HepG2 (cell line): ENCODE results near the gene CXCR5. TPM values are rescaled to one million over a fixed set of nuclear protein-coding genes. Genes with fewer than 3 reads are reported as not detected.

Source experiments
- ATAC-seq: fragments of 200-7000 bp; cut with Tn5 transposase; 3 replicates; pipeline ENCODE4 v1.9.1; 2020; ENCODE audit warnings: mild to moderate bottlenecking, moderate library complexity
- BruUV-seq: library from RNA; stranded (reverse); fragments of 400-500 nt; replicated peaks from 2 replicates; lab custom pipeline; 2021; lab: Mats Ljungman, UMichigan
- CTCF ChIA-PET: fragments of 300-600 bp; formaldehyde crosslinking; extraction: SDS; loops from one replicate; lab custom pipeline; 2021; ENCODE audit warnings: low total read pairs, inconsistent platforms, low intra/inter-chr PET ratio; lab: Yijun Ruan, JAX
- POLR2A ChIA-PET: fragments of 350-600 bp; sonication (Branson Sonifier 250); formaldehyde crosslinking; loops from one replicate; lab custom pipeline; 2020; ENCODE audit warnings: antibody characterized with exemption, inconsistent platforms; lab: Yijun Ruan, JAX
- DNase-seq: peaks from one replicate; pipeline ENCODE4 v3.0.0-alpha.2; 2015; ENCODE audit warnings: low spot score
- FAIRE-seq: peaks from 3 replicates; lab custom pipeline; 2011; peaks lifted over from hg19 to GRCh38; lab: Jason Lieb, UNC
- H2AFZ ChIP-seq: one replicate; pipeline ENCODE4 v1.6.1; 2011; ENCODE audit warnings: low read length, inconsistent platforms
- H3K27ac ChIP-seq: fragments of 300-600 bp; 3 replicates; pipeline ENCODE4 v1.8.0; 2011; ENCODE audit warnings: mixed run types, mild to moderate bottlenecking, mixed read lengths, low read length, inconsistent platforms; ENCODE audit not compliant: insufficient read depth; ENCODE audit errors: extremely low read length
- H3K27me3 ChIP-seq, 2 experiments: fragments of 200-600 bp in 1 of 2; 2 replicates in 1 of 2; 3 replicates in 1 of 2; pipeline versions ENCODE4 v1.6.0 to v1.8.0; 2011; ENCODE audit warnings: low read length in 2 of 2, mild to moderate bottlenecking in 2 of 2, moderate library complexity in 2 of 2, inconsistent platforms in 1 of 2; ENCODE audit not compliant: insufficient read depth in 2 of 2, control insufficient read depth in 1 of 2
- H3K36me3 ChIP-seq, 2 experiments: fragments of 200-600 bp in 1 of 2; replicated peaks in 1 of 2; 2 replicates in 1 of 2; 3 replicates in 1 of 2; pipeline versions ENCODE4 v1.5.1 to v1.8.0; 2011; ENCODE audit warnings: low read length in 2 of 2, inconsistent platforms in 1 of 2; ENCODE audit not compliant: insufficient read depth in 2 of 2, control insufficient read depth in 1 of 2
- H3K4me1 ChIP-seq: 2 replicates; pipeline ENCODE4 v1.5.1; 2012; ENCODE audit warnings: low read length, inconsistent platforms; ENCODE audit not compliant: insufficient read depth
- H3K4me2 ChIP-seq: 2 replicates; pipeline ENCODE4 v1.6.0; 2011; ENCODE audit warnings: low read depth, low read length, inconsistent platforms
- H3K4me3 ChIP-seq, 3 experiments: fragments of 200-600 bp in 1 of 3; sonication (generic), shearing (Covaris generic) in 1 of 3; replicated peaks in 1 of 3; 2 replicates each; pipeline ENCODE4 v1.5.1; 2011 to 2016; ENCODE audit warnings: low read length in 3 of 3, inconsistent platforms in 2 of 3, low read depth in 2 of 3, mild to moderate bottlenecking in 2 of 3, control low read depth in 1 of 3, mixed read lengths in 1 of 3; ENCODE audit not compliant: insufficient read depth in 1 of 3
- H3K79me2 ChIP-seq: one replicate; pipeline ENCODE4 v1.6.1; 2011; ENCODE audit warnings: low read length, inconsistent platforms; ENCODE audit not compliant: insufficient read depth
- H3K9ac ChIP-seq: 2 replicates; pipeline ENCODE4 v1.6.0; 2011; ENCODE audit warnings: mild to moderate bottlenecking, low read depth, low read length, inconsistent platforms; ENCODE audit not compliant: insufficient read depth
- H3K9me3 ChIP-seq: 2 replicates; pipeline ENCODE4 v1.5.1; 2012; ENCODE audit warnings: mild to moderate bottlenecking, low read length
- H4K20me1 ChIP-seq: 2 replicates; pipeline ENCODE4 v1.6.0; 2011; ENCODE audit warnings: inconsistent platforms, mild to moderate bottlenecking, low read length, moderate library complexity; ENCODE audit not compliant: insufficient read depth
- CEBPG ChIP-seq: IDR thresholded peaks from 2 replicates; pipeline ENCODE4 v1.6.1; 2016
- HDAC1 ChIP-seq: sonication (generic); formaldehyde crosslinking; IDR thresholded peaks from 2 replicates; pipeline ENCODE4 v1.5.1; 2020; ENCODE audit warnings: mild to moderate bottlenecking, missing genetic modification reagents
- NR2F1 ChIP-seq, 2 experiments: fragments of 450-650 bp in 1 of 2; formaldehyde crosslinking in 1 of 2; IDR thresholded peaks; 2 replicates each; pipeline versions ENCODE4 v1.5.0 to v1.6.1; 2016 to 2020; ENCODE audit warnings: mild to moderate bottlenecking in 1 of 2, missing compliant biosample characterization in 1 of 2, missing genetic modification reagents in 1 of 2, moderate library complexity in 1 of 2
- RBFOX2 ChIP-seq: fragments of 200-400 bp; formaldehyde crosslinking; IDR thresholded peaks from 2 replicates; pipeline ENCODE4 v1.6.1; 2017; ENCODE audit warnings: low read depth, mild to moderate bottlenecking, low read length
- SMAD3 ChIP-seq: sonication (generic); formaldehyde crosslinking; IDR thresholded peaks from 2 replicates; pipeline ENCODE4 v1.4.0; 2020; ENCODE audit warnings: missing genetic modification reagents
- SMC3 ChIP-seq: IDR thresholded peaks from 2 replicates; pipeline ENCODE4 v1.6.1; 2011; ENCODE audit warnings: low read length, improper control_type of control experiment
- SMYD3 ChIP-seq: sonication (generic); formaldehyde crosslinking; IDR thresholded peaks from 2 replicates; pipeline ENCODE4 v1.8.1; 2023; ENCODE audit warnings: mild to moderate bottlenecking, missing genetic modification reagents
- SOX13 ChIP-seq, 3 experiments: fragments of 450-650 bp in 1 of 3; sonication (generic) in 1 of 3; formaldehyde crosslinking in 1 of 3; IDR thresholded peaks in 2 of 3; conservative IDR thresholded peaks in 1 of 3; 2 replicates each; pipeline versions ENCODE4 v1.5.0 to v1.6.1; 2016 to 2020; ENCODE audit warnings: antibody characterized with exemption in 1 of 3, mild to moderate bottlenecking in 1 of 3, missing compliant biosample characterization in 1 of 3, missing genetic modification reagents in 1 of 3, moderate library complexity in 1 of 3
- ZBTB20 ChIP-seq: sonication (generic); formaldehyde crosslinking; IDR thresholded peaks from 2 replicates; pipeline ENCODE4 v1.8.1; 2023; ENCODE audit warnings: missing genetic modification reagents, low read depth, mild to moderate bottlenecking, borderline replicate concordance
- ZBTB7B ChIP-seq: sonication (generic); formaldehyde crosslinking; IDR thresholded peaks from 2 replicates; pipeline ENCODE4 v1.4.0; 2020; ENCODE audit warnings: missing genetic modification reagents
- ZEB1 ChIP-seq: IDR thresholded peaks from 2 replicates; pipeline ENCODE4 v1.6.1; 2012; ENCODE audit warnings: mild to moderate bottlenecking, low read depth, inconsistent platforms; ENCODE audit not compliant: insufficient replicate concordance
- ZFP36L1 ChIP-seq: sonication (generic); formaldehyde crosslinking; IDR thresholded peaks from 2 replicates; pipeline ENCODE4 v1.8.0; 2022; ENCODE audit warnings: mild to moderate bottlenecking, missing genetic modification reagents, moderate library complexity
- ZNF124 ChIP-seq: sonication (generic); formaldehyde crosslinking; IDR thresholded peaks from 2 replicates; pipeline ENCODE4 v1.4.0; 2020; ENCODE audit warnings: missing genetic modification reagents
- ZNF263 ChIP-seq: sonication (generic); formaldehyde crosslinking; IDR thresholded peaks from 2 replicates; pipeline ENCODE4 v1.4.0; 2020; ENCODE audit warnings: missing genetic modification reagents
- ZNF547 ChIP-seq: sonication (generic); formaldehyde crosslinking; IDR thresholded peaks from 2 replicates; pipeline ENCODE4 v1.5.1; 2020; ENCODE audit warnings: mild to moderate bottlenecking, missing genetic modification reagents
- ZSCAN29 ChIP-seq: sonication (generic); formaldehyde crosslinking; conservative IDR thresholded peaks from 2 replicates; pipeline ENCODE4 v1.4.0; 2020; ENCODE audit warnings: mild to moderate bottlenecking, missing genetic modification reagents
- WGBS: methylation state at CpG from one replicate; pipeline ENCODE4 v1.1.6; 2017; ENCODE audit warnings: low lambda C conversion rate; 5-methylcytosine and 5-hydroxymethylcytosine counted together
- in situ Hi-C: cut with HindIII; loops from 2 replicates; pipeline ENCODE4 v1.10.0; 2017; ENCODE audit warnings: low pct_unique_long_range_greater_than_20kb; ENCODE audit not compliant: extremely low pct_ligation_motif_present
- intact Hi-C: fragments of 100-400 bp; cut with micrococcal nuclease; formaldehyde crosslinking; loops from one replicate; pipeline ENCODE4 v1.10.0; 2022; ENCODE audit not compliant: unreplicated experiment
- polyA plus RNA-seq, 8 experiments: library from polyadenylated mRNA; depleted of rRNA in 3 of 8; stranded (reverse) in 7 of 8; unstranded in 1 of 8; fragments of >200 nt; fragmentation: Illumina TruSeq in 4 of 8; extraction: Trizol in 4 of 8; gene quantifications; 2 replicates each; pipeline versions ENCODE4 v1.2.1 to v1.2.3, GENCODE V29; 2011 to 2016; ENCODE audit warnings: low read depth in 4 of 8, missing spikeins in 1 of 8, mixed read lengths in 1 of 8; ENCODE audit not compliant: insufficient read depth in 1 of 8
- total RNA-seq, 5 experiments: library from RNA; depleted of rRNA; stranded (reverse); fragments of >200 nt; fragmentation: Illumina TruSeq; extraction: Trizol; gene quantifications; 2 replicates each; pipeline ENCODE4 v1.2.3, GENCODE V29; 2016; ENCODE audit warnings: low read depth in 1 of 5
- TF ChIP-seq, protein P1 (sequence below): sonication (generic); formaldehyde crosslinking; IDR thresholded peaks from 2 replicates; pipeline ENCODE4 v1.4.0; 2020; ENCODE audit warnings: missing genetic modification reagents
- TF ChIP-seq, protein P2 (sequence below): sonication (generic); formaldehyde crosslinking; IDR thresholded peaks from 2 replicates; pipeline ENCODE4 v1.5.1; 2020; ENCODE audit warnings: missing genetic modification reagents, mild to moderate bottlenecking, borderline replicate concordance
- TF ChIP-seq, protein P3 (sequence below): sonication (generic); formaldehyde crosslinking; IDR thresholded peaks from 2 replicates; pipeline ENCODE4 v1.4.0; 2020; ENCODE audit warnings: missing genetic modification reagents, mild to moderate bottlenecking, borderline replicate concordance

Gene CXCR5
- total and polyA plus RNA-seq, 2 of the 13 experiments (the other 11 are each of a cell fraction or from before 2014, with no cell fraction given): not detected

DNA sequence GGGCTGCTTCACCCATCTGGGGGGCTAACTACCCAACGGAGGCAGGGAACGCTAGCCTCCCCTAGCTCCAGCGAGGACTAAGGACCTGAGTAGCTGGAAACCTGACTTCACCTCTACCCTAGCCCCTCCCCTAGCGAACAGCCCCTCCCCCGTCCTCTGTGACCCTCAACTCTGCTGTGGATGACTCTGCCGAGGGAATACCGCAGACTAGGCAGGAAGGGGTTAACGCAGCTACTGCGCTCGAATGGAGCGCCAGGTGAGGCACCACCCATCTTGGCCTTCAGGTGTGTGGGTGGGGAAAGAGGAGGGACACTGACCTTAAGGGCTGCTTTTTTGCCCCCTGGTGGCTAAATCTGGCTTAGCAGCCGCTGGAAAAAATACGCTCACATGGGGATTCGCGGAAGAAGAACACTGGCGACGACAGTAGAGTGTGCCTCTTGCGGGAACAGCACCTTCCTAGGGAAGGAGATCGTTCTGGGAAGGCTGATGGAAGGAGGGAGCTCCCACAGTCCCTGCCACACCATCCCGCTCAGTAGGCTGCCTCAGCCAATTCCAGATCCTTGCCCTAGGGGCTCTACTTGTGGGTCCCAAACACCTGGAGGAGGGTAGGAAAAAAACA lies 46.5 kb downstream of the CXCR5 start:
- Histone ChIP-seq H2AFZ (no peak overlapping the region), H3K79me2 (peaks cover under 1% of the 10 kb centered on the region), H3K36me3 (no peaks in the 10 kb centered on the region), H4K20me1 (no peaks in the 10 kb centered on the region), H3K27ac (no peak overlapping the region), H3K4me1 (peaks cover 53% of the 10 kb centered on the region), H3K4me2 (peak overlapping the region; percentile 90), H3K9ac (peak overlapping the region; percentile 47; the same call in 1 of the 2 replicates), H3K9me3 (no peaks in the 10 kb centered on the region), H3K4me3 (peak overlapping the region; percentile 71 to 89 (median 81)), H3K27me3 (peaks cover 2 to 7% of the 10 kb centered on the region in 2 experiments; a peak in 3 of 5 replicates)
- WGBS: 0% methylated on average over 12 of the region's 20 CpGs
- BruUV-seq: no TSS peak
- peak; percentile 75 for DNase-seq
- in situ Hi-C loops: no loop called here
- ChIA-PET POLR2A (no interaction called here), CTCF (interaction anchor here (0.8 to 9.8 kb wide), 4 partner anchors 22 to 240 kb away, joined by 3 to 188 read pairs (median 6); partner anchors contain the start of gene UPK2)
- ATAC-seq: peak; percentile 12
- intact Hi-C loops: loop anchor here (1.0 kb wide), 2 partner anchors 23 to 26 kb away; partner anchors contain the start of gene UPK2
- FAIRE-seq: peak; percentile 79
- TF ChIP-seq SMYD3 (no peak), ZBTB7B (CRISPR knock-in tag) (0 out of 2 replicates have a peak, but pooled peaks have one; percentile 24), ZFP36L1 (CRISPR knock-in tag) (no peak), HDAC1 (CRISPR knock-in tag) (peak; percentile 69), SMAD3 (no peak), ZEB1 (peak; percentile 100), NR2F1 (CRISPR knock-in tag; IDR thresholded peaks at IDR 0.05) (peak in 1 of 2 experiments; percentile 41; a peak in 1 of 4 replicates), ZNF124 (peak; percentile 34; the same call in 1 of the 2 replicates), ZNF263 (CRISPR knock-in tag) (peak; percentile 54; the same call in 1 of the 2 replicates), SMC3 (peak; percentile 92), ZNF547 (CRISPR knock-in tag) (no peak), ZSCAN29 (CRISPR knock-in tag) (no peak), ZBTB20 (no peak), SOX13 (IDR thresholded peaks at IDR 0.05) (no peak), SOX13 (CRISPR knock-in tag; conservative IDR thresholded peaks at IDR 0.05 in 1 of 2, IDR thresholded peaks at IDR 0.05 in 1 of 2) (no peak), RBFOX2 (no peak), CEBPG (CRISPR knock-in tag) (no peak)
- TF ChIP-seq, protein P1, sequence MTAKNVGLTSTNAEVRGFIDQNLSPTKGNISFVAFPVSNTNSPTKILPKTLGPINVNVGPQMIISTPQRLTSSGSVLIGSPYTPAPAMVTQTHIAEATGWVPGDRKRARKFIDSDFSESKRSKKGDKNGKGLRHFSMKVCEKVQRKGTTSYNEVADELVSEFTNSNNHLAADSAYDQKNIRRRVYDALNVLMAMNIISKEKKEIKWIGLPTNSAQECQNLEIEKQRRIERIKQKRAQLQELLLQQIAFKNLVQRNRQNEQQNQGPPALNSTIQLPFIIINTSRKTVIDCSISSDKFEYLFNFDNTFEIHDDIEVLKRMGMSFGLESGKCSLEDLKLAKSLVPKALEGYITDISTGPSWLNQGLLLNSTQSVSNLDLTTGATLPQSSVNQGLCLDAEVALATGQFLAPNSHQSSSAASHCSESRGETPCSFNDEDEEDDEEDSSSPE (CRISPR knock-in tag): peak; percentile 29; the same call in 1 of the 2 replicates
- TF ChIP-seq, protein P2, sequence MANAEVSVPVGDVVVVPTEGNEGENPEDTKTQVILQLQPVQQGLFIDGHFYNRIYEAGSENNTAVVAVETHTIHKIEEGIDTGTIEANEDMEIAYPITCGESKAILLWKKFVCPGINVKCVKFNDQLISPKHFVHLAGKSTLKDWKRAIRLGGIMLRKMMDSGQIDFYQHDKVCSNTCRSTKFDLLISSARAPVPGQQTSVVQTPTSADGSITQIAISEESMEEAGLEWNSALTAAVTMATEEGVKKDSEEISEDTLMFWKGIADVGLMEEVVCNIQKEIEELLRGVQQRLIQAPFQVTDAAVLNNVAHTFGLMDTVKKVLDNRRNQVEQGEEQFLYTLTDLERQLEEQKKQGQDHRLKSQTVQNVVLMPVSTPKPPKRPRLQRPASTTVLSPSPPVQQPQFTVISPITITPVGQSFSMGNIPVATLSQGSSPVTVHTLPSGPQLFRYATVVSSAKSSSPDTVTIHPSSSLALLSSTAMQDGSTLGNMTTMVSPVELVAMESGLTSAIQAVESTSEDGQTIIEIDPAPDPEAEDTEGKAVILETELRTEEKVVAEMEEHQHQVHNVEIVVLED (CRISPR knock-in tag): no peak
- TF ChIP-seq, protein P3, sequence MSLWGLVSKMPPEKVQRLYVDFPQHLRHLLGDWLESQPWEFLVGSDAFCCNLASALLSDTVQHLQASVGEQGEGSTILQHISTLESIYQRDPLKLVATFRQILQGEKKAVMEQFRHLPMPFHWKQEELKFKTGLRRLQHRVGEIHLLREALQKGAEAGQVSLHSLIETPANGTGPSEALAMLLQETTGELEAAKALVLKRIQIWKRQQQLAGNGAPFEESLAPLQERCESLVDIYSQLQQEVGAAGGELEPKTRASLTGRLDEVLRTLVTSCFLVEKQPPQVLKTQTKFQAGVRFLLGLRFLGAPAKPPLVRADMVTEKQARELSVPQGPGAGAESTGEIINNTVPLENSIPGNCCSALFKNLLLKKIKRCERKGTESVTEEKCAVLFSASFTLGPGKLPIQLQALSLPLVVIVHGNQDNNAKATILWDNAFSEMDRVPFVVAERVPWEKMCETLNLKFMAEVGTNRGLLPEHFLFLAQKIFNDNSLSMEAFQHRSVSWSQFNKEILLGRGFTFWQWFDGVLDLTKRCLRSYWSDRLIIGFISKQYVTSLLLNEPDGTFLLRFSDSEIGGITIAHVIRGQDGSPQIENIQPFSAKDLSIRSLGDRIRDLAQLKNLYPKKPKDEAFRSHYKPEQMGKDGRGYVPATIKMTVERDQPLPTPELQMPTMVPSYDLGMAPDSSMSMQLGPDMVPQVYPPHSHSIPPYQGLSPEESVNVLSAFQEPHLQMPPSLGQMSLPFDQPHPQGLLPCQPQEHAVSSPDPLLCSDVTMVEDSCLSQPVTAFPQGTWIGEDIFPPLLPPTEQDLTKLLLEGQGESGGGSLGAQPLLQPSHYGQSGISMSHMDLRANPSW (CRISPR knock-in tag): no peak
